Thoracic aorta (tissue), 2 donors: Measurements from ENCODE around the gene PANX2. TPM values are rescaled to one million over a fixed set of nuclear protein-coding genes. Genes with fewer than 3 reads are reported as not detected.

Experiments
- ATAC-seq: fragments of 150-250 bp; one replicate; pipeline ENCODE4 v1.8.0; 2017; ENCODE audit warnings: low read depth; ENCODE audit not compliant: insufficient number of reproducible peaks, low FRiP score
- DNase-seq: peaks from one replicate; pipeline ENCODE4 v3.0.0-alpha.2; 2020; ENCODE audit warnings: low spot score
- H3K27ac ChIP-seq, 2 donors: fragments of 200-600 bp; sonication (generic); 1 replicate in 1 of 2; 2 replicates in 1 of 2; pipeline ENCODE4 v1.5.1; 2016; ENCODE audit warnings: mild to moderate bottlenecking in 2 of 2, moderate library complexity in 2 of 2
- H3K27me3 ChIP-seq: fragments of 200-600 bp; sonication (generic); replicated peaks from 2 replicates; pipeline ENCODE4 v1.6.0; 2016; ENCODE audit warnings: mild to moderate bottlenecking; ENCODE audit not compliant: insufficient read depth
- H3K36me3 ChIP-seq: fragments of 200-600 bp; sonication (generic); one replicate; pipeline ENCODE4 v1.5.1; 2016
- H3K4me1 ChIP-seq, 2 donors: fragments of 200-600 bp; sonication (generic); 1 replicate in 1 of 2; 2 replicates in 1 of 2; pipeline versions ENCODE4 v1.5.1 to v1.6.0; 2016; ENCODE audit warnings: low read depth in 2 of 2, mild to moderate bottlenecking in 1 of 2; ENCODE audit not compliant: control insufficient read depth in 1 of 2
- H3K4me3 ChIP-seq: fragments of 200-600 bp; sonication (generic); 2 replicates; pipeline ENCODE4 v1.5.1; 2016; ENCODE audit warnings: mild to moderate bottlenecking
- H3K9me3 ChIP-seq: fragments of 200-600 bp; sonication (generic); 2 replicates; pipeline ENCODE4 v1.5.1; 2016
- CTCF ChIP-seq: fragments of 200-600 bp; sonication (generic); IDR thresholded peaks from one replicate; pipeline ENCODE4 v1.5.1; 2019; ENCODE audit warnings: antibody characterized with exemption
- total RNA-seq, 2 donors: library from RNA; depleted of rRNA; stranded (reverse); fragments of >200 nt; gene quantifications; one replicate each; pipeline versions ENCODE4 v1.1.0 to v1.2.3, GENCODE V29; 2016

The PANX2 gene
- total RNA-seq, 2 donors from 2014 or later, result 2.5 to 4.1 TPM

- ATAC-seq, result no peak
- no peak for DNase-seq
- Histone ChIP-seq H3K27me3 (no peaks in the 10 kb centered on the region), H3K4me1 (no peaks in the 10 kb centered on the region), H3K9me3 (no peaks in the 10 kb centered on the region), H3K36me3 (peaks cover 68% of the 10 kb centered on the region), H3K27ac (no peak overlapping the region), H3K4me3 (no peak overlapping the region)
- no peak for TF ChIP-seq CTCF
These were observed 51.1 kb downstream of the PANX2 start for GRCh38 chr22:50221410-50222300.

- H3K36me3 ChIP-seq, result peaks cover 64% of the 10 kb centered on the region
- H3K4me1 ChIP-seq, result no peaks in the 10 kb centered on the region
- H3K9me3 ChIP-seq, result no peaks in the 10 kb centered on the region
- no peaks in the 10 kb centered on the region for H3K27me3 ChIP-seq
- DNase-seq (no peak), ATAC-seq (no peak)
- TF ChIP-seq CTCF, result no peak
- no peak overlapping the region for H3K27ac ChIP-seq
- no peak overlapping the region for H3K4me3 ChIP-seq
These were observed 52.0 kb downstream of the PANX2 start for GRCh38 chr22:50222508-50222907.

GRCh38 chr22:50224071-50224470, 53.5 kb downstream of the PANX2 start:
- peaks cover 59% of the 10 kb centered on the region for H3K36me3 ChIP-seq
- no peaks in the 10 kb centered on the region for H3K27me3 ChIP-seq
- DNase-seq (no peak), ATAC-seq (no peak)
- no peak overlapping the region for H3K4me3 ChIP-seq
- TF ChIP-seq CTCF, result no peak
- no peaks in the 10 kb centered on the region for H3K9me3 ChIP-seq
- no peaks in the 10 kb centered on the region for H3K4me1 ChIP-seq
- H3K27ac ChIP-seq, result no peak overlapping the region

- no peak for TF ChIP-seq CTCF
- no peak for ATAC-seq
- H3K4me3 ChIP-seq, result no peak overlapping the region
- H3K4me1 ChIP-seq, result no peaks in the 10 kb centered on the region
- H3K27me3 ChIP-seq, result no peaks in the 10 kb centered on the region
- H3K27ac ChIP-seq, result no peak overlapping the region
- no peak for DNase-seq
- peaks cover 57% of the 10 kb centered on the region for H3K36me3 ChIP-seq
- no peaks in the 10 kb centered on the region for H3K9me3 ChIP-seq
These were observed 54.9 kb downstream of the PANX2 start for GRCh38 chr22:50225200-50225969.

GRCh38 chr22:50226063-50226874, 55.7 kb downstream of the PANX2 start:
- Histone ChIP-seq H3K27me3 (no peaks in the 10 kb centered on the region), H3K4me3 (no peak overlapping the region), H3K4me1 (no peaks in the 10 kb centered on the region), H3K36me3 (peaks cover 52% of the 10 kb centered on the region), H3K27ac (no peak overlapping the region), H3K9me3 (no peaks in the 10 kb centered on the region)
- DNase-seq (no peak), ATAC-seq (no peak)
- no peak for TF ChIP-seq CTCF
